K562 (cell line): ENCODE results near the gene SIRT7. TPM values are rescaled to one million over a fixed set of nuclear protein-coding genes. Genes with fewer than 3 reads are reported as not detected.

Experiments
- AFF4 ChIP-seq: sonication (generic); formaldehyde crosslinking; IDR thresholded peaks from 2 replicates; pipeline ENCODE4 v1.8.0; 2023; ENCODE audit warnings: mild to moderate bottlenecking, missing genetic modification reagents
- BHLHE40 ChIP-seq: IDR thresholded peaks from 2 replicates; pipeline ENCODE4 v1.6.1; 2011; ENCODE audit warnings: low read length, improper control_type of control experiment
- CREM ChIP-seq: IDR thresholded peaks from 2 replicates; pipeline ENCODE4 v1.6.1; 2014; ENCODE audit warnings: antibody characterized with exemption, low read depth
- CTBP1 ChIP-seq: fragments of 450-650 bp; IDR thresholded peaks from 2 replicates; pipeline ENCODE4 v1.6.1; 2016; ENCODE audit warnings: borderline replicate concordance
- DIDO1 ChIP-seq: fragments of 450-650 bp; IDR thresholded peaks from 2 replicates; pipeline ENCODE4 v1.6.1; 2016; ENCODE audit warnings: low read depth, missing biosample characterization, missing genetic modification characterization
- EP400 ChIP-seq: fragments of 450-650 bp; IDR thresholded peaks from 2 replicates; pipeline ENCODE4 v1.6.1; 2017; ENCODE audit warnings: antibody characterized with exemption, mild to moderate bottlenecking, moderate library complexity
- ETV1 ChIP-seq: fragments of 450-650 bp; conservative IDR thresholded peaks from 2 replicates; pipeline ENCODE4 v1.6.1; 2016; ENCODE audit warnings: missing genetic modification characterization, control low read depth, low read depth, missing compliant biosample characterization
- ETV6 ChIP-seq, 3 experiments: fragments of 150-350 bp in 1 of 3; sonication (generic) in 1 of 3; formaldehyde crosslinking in 1 of 3; IDR thresholded peaks; 2 replicates each; pipeline versions ENCODE4 v1.6.1 to v1.8.0; 2014 to 2022; ENCODE audit warnings: borderline replicate concordance in 2 of 3, low read depth in 2 of 3, antibody characterized with exemption in 1 of 3, low read length in 1 of 3, mild to moderate bottlenecking in 1 of 3, missing genetic modification reagents in 1 of 3
- JUND ChIP-seq, 2 experiments: IDR thresholded peaks; 2 replicates in 1 of 2; 3 replicates in 1 of 2; pipeline ENCODE4 v1.6.1; 2011; ENCODE audit warnings: borderline replicate concordance in 2 of 2, low read depth in 2 of 2, low read length in 2 of 2, improper control_type of control experiment in 1 of 2, missing biosample characterization in 1 of 2, missing genetic modification characterization in 1 of 2, missing genetic modification reagents in 1 of 2
- KAT2B ChIP-seq: IDR thresholded peaks from one replicate; pipeline ENCODE4 v1.6.1; 2012; ENCODE audit warnings: low read depth, mild to moderate bottlenecking, control low read depth, inconsistent platforms, low read length, moderate library complexity
- L3MBTL2 ChIP-seq: fragments of 450-650 bp; IDR thresholded peaks from 2 replicates; pipeline ENCODE4 v1.6.1; 2016; ENCODE audit warnings: mild to moderate bottlenecking, moderate library complexity
- MNT ChIP-seq, 2 experiments: fragments of 450-650 bp; conservative IDR thresholded peaks; 2 replicates each; pipeline ENCODE4 v1.6.1; 2017; ENCODE audit warnings: mild to moderate bottlenecking in 2 of 2, moderate library complexity in 2 of 2
- RBFOX2 ChIP-seq: fragments of 200-400 bp; formaldehyde crosslinking; IDR thresholded peaks from 2 replicates; pipeline ENCODE4 v1.6.1; 2017; ENCODE audit warnings: low read depth, mild to moderate bottlenecking, low read length, moderate library complexity
- RCOR1 ChIP-seq, 2 experiments: IDR thresholded peaks; 2 replicates each; pipeline ENCODE4 v1.6.1; 2012; ENCODE audit warnings: low read depth in 2 of 2, low read length in 2 of 2, borderline replicate concordance in 1 of 2, improper control_type of control experiment in 1 of 2
- SLC30A9 ChIP-seq: fragments of 250-450 bp; sonication (Bioruptor Pico); IDR thresholded peaks from 2 replicates; pipeline ENCODE4 v1.8.0; 2022; ENCODE audit warnings: mild to moderate bottlenecking, moderate library complexity
- TAF7 ChIP-seq: fragments of 450-650 bp; IDR thresholded peaks from 2 replicates; pipeline ENCODE4 v1.6.1; 2016; ENCODE audit warnings: missing genetic modification characterization, missing compliant biosample characterization
- ZFX ChIP-seq: sonication (generic); formaldehyde crosslinking; IDR thresholded peaks from 2 replicates; pipeline ENCODE4 v1.8.0; 2022; ENCODE audit warnings: mild to moderate bottlenecking, missing genetic modification reagents, moderate library complexity
- ZNF263 ChIP-seq: sonication (generic); formaldehyde crosslinking; IDR thresholded peaks from 2 replicates; pipeline ENCODE4 v1.8.0; 2022; ENCODE audit warnings: mild to moderate bottlenecking, missing genetic modification reagents, borderline replicate concordance
- polyA plus RNA-seq, 8 experiments: library from polyadenylated mRNA; depleted of rRNA in 4 of 8; stranded (reverse) in 5 of 8; unstranded in 3 of 8; fragments of >200 nt; fragmentation: Nextera tagmentation in 2 of 8; fragmentation: Illumina TruSeq in 1 of 8; extraction: Ambion mirVana in 2 of 8; extraction: Trizol in 1 of 8; gene quantifications; 2 replicates each; pipeline versions ENCODE4 v1.2.1 to v1.2.3, GENCODE V29; 2011 to 2014; ENCODE audit warnings: inconsistent platforms in 1 of 8, missing spikeins in 1 of 8
- total RNA-seq, 7 experiments: library from RNA; depleted of rRNA in 6 of 7; stranded (reverse); fragments of >200 nt in 6 of 7; fragmentation: Illumina TruSeq in 2 of 7; extraction: Trizol in 2 of 7; gene quantifications; 2 replicates each; pipeline versions ENCODE4 v1.2.1 to v1.2.3, GENCODE V29; 2011 to 2021; ENCODE audit warnings: low replicate concordance in 1 of 7

Gene SIRT7
- total and polyA plus RNA-seq, 9 of the 15 experiments (the other 6 are each of a cell fraction or from before 2014, with no cell fraction given), result 1.6 to 54.8 (median 20.3) TPM

- TF ChIP-seq ETV1 (tag) (peak; percentile 73), AFF4 (CRISPR knock-in tag) (0 out of 2 replicates have a peak, but pooled peaks have one; percentile 62), EP400 (peak; percentile 49), KAT2B (no peak), SLC30A9 (CRISPR knock-in tag) (no peak), ETV6 (IDR thresholded peaks at IDR 0.05; ENCODE audit: borderline replicate concordance in 1 of 2, low read depth in 2 of 2, low read length in 1 of 2) (no peak), ETV6 (CRISPR knock-in tag; IDR thresholded peaks at IDR 0.05; ENCODE audit: borderline replicate concordance) (0 out of 2 replicates have a peak, but pooled peaks have one; percentile 23), TAF7 (tag) (no peak), L3MBTL2 (0 out of 2 replicates have a peak, but pooled peaks have one; percentile 44), ZNF263 (CRISPR knock-in tag) (peak; percentile 57; the same call in 1 of the 2 replicates), RCOR1 (IDR thresholded peaks at IDR 0.05; ENCODE audit: borderline replicate concordance in 1 of 2, low read depth in 2 of 2, low read length in 2 of 2) (peak in 1 of 2 experiments; percentile 50; a peak in 2 of 4 replicates), RBFOX2 (peak; percentile 0; the same call in 1 of the 2 replicates), CREM (0 out of 2 replicates have a peak, but pooled peaks have one; percentile 19), MNT (conservative IDR thresholded peaks at IDR 0.05) (peak; percentile 67 to 74), DIDO1 (tag) (peak; percentile 40; the same call in 1 of the 2 replicates), JUND (IDR thresholded peaks at IDR 0.05; ENCODE audit: borderline replicate concordance, low read depth, low read length) (no peak; the same call in 1 of the 2 replicates), JUND (tag; IDR thresholded peaks at IDR 0.05; ENCODE audit: borderline replicate concordance, low read depth, low read length) (peak; percentile 9; the same call in 1 of the 3 replicates), CTBP1 (peak; percentile 47; the same call in 1 of the 2 replicates), BHLHE40 (peak; percentile 95), ZFX (CRISPR knock-in tag) (peak; percentile 10; the same call in 1 of the 2 replicates)
These were observed 7.8 kb downstream of the SIRT7 start (continued) for GRCh38 chr17:81909966-81910839.
